ENCODE results near the gene MYH9.

MYH9 gene

DNA sequence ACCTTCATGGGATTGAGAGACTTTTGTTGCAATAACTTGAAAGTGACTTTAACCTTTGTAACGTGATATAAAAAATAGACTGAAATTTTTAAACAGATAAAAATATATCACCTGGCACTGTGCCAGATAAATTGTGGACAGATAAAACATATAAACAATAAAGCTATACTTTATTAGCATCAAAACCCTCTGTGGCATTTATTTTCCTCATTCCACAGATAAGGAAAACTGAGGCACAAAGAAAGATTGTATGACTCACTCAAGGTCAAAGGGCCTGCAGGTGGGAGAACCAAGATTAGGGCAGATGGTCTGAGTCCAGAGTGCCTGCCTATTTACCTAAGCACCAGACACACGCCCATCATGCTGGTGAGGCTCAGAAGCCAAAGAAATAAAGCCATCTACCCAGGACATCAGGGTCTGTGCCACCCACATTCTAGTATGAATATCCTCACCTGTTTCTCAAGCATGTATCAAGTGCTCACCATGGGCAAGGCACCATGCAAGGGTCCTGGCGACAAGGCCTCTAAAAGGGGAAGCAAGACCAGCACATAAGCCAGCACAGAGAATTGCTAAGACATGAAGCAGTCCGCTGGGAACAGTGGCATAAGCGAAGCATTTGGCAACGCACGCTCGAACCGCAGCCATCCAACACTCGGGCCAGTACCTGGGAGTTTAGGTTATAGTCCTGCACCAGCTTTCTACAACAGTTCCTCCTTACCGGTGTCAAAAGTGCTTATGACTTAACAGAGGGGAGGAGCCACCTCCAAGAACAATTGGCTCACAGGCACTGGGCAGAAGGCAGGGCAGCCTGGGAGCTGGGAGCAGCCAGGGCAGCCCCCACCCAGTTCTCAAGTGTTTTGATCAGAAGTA, 17.6 kb downstream of the MYH9 start:
- DNase-seq (ENCODE audit: extremely low spot score, insufficient read length, low read depth) (no peak), FAIRE-seq (no peak)

- DNase-seq (ENCODE audit: extremely low spot score, insufficient read length, low read depth) (no peak), FAIRE-seq (no peak)
Observed at GRCh38 chr22:36369004-36369921, 18.5 kb downstream of the MYH9 start.

DNA sequence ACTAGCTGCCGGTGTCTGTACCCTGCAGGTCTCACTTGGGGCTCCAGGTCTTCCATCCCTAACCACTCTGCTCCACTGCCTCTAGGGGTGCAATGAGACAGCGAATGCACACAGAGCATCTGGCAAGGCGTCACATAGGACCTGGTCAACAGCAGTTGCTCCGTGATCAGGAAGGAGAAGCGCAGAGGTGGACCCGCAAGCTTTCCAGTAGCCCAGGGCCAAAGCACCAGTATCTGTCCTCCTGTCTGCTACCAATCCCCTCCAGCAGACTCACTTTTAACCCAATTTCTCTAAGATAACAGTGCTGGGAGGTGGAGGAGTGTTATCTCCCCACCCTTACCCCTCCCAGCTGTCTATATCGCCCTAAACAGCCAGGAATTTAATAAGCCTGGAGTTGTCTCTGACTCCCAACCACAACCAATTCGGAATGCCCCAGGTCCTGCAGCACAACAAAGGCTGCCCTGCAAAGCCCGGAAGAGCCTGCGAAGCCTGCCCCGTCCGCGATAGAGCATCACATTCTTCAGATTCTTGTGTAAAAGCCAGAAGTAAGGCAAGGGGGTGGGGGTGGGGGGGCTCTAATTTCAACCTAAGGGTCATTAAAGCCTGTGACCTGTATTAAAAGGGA, 19.3 kb downstream of the MYH9 start:
- no peak for FAIRE-seq
- DNase-seq (ENCODE audit: extremely low spot score, insufficient read length, low read depth), result no peak

- DNase-seq (ENCODE audit: extremely low spot score, insufficient read length, low read depth) (no peak), FAIRE-seq (no peak)
Observed at GRCh38 chr22:36367479-36367878, 20.3 kb downstream of the MYH9 start.

DNA sequence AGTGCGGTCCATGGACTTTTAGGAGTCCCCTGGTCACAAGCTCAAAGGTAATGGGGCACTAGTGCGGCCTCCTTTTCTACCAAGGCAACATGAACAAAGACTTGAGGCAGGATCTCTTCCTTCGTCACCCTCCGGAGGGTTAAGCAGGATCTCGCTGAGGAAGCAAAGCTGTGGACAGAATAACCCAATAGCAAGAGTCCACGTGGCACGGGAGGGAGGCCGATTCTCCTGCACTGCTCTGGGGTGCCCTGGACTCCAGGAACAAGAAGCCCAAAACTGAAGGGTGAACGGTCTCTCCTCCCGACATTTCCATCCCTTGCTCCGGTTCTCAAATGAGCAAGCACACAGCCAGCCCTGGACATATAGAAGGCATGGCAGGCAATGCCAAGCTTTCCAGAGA, 20.7 kb downstream of the MYH9 start:
- DNase-seq (ENCODE audit: extremely low spot score, insufficient read length, low read depth) (no peak), FAIRE-seq (no peak)

- no peak for DNase-seq (ENCODE audit: extremely low spot score, insufficient read length, low read depth)
- FAIRE-seq, result no peak
Observed at GRCh38 chr22:36366291-36366708, 21.5 kb downstream of the MYH9 start.

DNA sequence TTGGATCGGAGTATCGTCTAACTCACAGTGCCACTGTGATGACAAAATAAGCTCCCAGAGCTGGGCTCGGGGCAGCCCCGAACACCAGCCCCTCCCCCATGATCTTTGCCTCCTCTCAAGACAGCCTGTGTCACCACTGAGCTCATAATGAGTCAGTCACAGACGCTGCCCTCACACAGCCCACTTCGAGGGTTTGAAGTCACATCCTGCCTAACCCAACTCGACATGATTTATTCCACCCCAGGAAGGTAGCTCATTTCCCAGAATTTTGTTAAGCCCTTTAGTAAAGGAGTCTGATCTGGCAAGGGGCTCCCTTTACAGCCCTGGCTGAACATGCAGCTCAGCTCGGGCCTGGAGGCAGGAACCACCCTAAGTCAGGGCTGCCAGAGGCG, 22.8 kb downstream of the MYH9 start:
- FAIRE-seq (peak; percentile 76), DNase-seq (ENCODE audit: extremely low spot score, insufficient read length, low read depth) (no peak)

- DNase-seq (ENCODE audit: extremely low spot score, insufficient read length, low read depth), result no peak
- no peak for FAIRE-seq
Observed at GRCh38 chr22:36364255-36365019, 23.3 kb downstream of the MYH9 start.

DNA sequence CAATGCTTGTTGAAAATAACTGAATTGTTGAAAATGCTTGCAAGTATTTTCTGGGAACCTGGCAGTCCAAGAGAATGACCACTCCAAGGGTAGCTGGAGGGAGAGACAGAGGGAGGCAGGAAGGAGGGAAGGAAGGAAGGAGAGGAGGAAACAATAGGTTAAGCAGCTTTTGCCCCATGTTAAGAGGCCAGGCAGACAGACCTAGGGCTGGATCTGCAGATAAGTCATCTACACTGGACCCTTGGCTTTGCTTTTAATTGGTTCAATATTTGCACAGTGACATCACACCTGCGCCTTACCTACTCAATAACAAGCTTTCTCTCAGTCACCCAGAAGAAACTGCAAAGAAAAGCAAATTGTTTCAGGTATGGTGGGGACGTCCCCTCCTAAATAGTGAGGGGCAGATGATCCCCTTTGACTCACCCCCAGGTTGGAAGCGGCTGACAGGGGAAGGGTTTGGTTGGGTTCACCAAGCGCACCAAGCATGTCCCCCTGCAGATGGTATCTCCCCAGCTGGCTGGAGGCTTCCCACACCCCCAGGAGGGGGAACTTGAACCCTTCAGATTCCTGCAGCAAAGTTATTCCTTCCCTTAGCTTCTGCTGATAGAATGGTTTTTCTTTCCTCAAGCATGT, 24.3 kb downstream of the MYH9 start:
- DNase-seq (ENCODE audit: extremely low spot score, insufficient read length, low read depth) (no peak), FAIRE-seq (no peak)

GRCh38 chr22:36362932-36363331, 24.8 kb downstream of the MYH9 start:
- FAIRE-seq, result no peak
- DNase-seq (ENCODE audit: extremely low spot score, insufficient read length, low read depth), result no peak

GRCh38 chr22:36362075-36362474, 25.7 kb downstream of the MYH9 start:
- FAIRE-seq (no peak), DNase-seq (ENCODE audit: extremely low spot score, insufficient read length, low read depth) (no peak)

DNA sequence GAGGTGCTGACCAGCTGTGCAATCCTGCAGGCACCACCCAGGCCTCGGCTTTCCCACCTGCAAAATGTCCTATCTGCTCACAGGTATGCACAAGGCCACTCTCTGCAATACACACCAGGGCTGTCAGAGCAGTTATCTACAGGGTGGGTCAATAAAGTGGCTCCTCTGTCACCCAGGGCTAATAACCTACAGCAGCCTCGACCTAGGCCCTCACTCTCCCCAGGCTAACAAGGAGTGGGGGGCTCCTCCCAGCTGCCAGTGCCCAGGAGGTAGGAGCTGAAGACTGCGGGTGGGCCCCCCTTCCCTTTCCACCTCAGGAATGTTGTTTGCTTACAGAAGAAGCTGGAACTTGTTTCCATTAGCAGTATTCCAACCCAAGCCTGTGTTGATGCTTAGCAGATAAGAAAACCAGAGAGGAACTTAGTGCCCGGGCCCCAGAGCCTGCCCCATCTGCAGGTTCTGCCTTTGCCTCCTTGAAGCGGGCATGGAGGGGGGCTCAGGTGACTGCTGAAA, 26.8 kb downstream of the MYH9 start:
- no peak for DNase-seq (ENCODE audit: extremely low spot score, insufficient read length, low read depth)
- no peak for FAIRE-seq

- DNase-seq (ENCODE audit: extremely low spot score, insufficient read length, low read depth), result no peak
- no peak for FAIRE-seq
Observed at GRCh38 chr22:36360011-36360410, 27.8 kb downstream of the MYH9 start.

DNA sequence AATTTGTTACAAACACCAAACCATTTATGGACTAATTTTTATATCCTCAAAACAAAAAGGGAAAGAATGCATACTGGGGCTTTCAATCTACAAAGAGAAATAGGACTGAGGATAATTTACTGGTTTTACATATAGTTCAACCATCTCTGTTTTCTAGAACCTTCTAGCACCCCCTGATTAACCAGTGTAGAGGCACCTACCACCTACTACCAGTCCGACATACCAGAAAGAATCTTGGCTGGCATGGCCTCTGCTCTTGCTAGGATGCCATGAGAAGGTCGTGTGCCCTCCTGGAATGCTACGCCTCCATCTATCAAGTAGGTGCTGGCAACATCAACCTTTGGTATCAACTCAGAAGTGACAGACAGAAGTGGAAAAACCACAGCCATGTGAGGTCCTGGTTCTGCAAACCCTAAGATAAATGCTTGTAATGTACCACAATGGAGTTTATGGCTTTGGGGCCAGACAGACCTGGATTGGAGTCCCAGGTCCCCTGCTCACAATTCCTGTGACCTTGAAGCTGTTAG, 28.2 kb downstream of the MYH9 start:
- DNase-seq (ENCODE audit: extremely low spot score, insufficient read length, low read depth), result no peak
- FAIRE-seq, result no peak

DNA sequence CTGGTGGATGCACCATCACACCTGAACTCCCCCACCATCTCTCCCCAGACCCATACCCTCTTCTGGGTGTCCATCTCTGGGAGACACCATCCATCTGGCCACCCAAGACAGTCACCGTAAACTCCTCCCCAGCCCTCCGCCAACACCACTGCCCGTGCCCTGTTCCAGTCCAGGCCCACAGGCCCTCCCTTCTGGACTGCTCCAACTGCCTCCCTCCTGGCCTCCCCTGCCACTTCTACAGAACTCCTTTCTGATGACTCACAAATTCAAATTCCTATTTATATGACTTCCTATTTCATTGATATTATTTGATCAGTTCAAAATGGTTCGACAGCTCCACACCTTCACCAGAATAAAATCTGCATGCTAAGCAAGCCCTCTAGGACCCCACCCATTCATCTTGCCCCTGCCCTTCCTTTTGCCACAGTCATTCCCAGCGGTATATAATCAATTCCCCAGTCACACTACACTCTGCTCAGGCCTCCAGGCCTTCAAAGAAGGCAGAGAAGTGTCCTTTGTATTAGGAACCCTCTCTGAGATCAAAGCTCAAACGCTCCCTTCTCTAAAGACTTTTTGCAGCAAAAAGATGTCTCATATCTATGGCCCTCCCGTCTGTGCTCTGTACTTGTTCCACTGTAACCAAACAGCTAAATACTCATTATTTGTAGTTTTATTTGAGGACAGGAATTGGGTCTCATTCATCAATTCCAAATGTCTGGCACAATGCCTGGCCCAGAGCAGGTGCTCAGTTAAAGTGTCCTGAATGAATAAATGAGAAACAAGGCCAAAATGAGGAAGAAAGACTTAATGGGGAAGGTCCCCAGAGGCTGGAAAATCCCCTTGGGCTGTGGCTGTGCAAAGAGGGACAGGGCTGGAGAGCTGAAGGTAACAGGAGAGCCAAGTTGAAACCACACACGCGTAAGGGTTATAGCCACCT, 29.0 kb downstream of the MYH9 start:
- FAIRE-seq (peak; percentile 76), DNase-seq (ENCODE audit: extremely low spot score, insufficient read length, low read depth) (no peak)

DNA sequence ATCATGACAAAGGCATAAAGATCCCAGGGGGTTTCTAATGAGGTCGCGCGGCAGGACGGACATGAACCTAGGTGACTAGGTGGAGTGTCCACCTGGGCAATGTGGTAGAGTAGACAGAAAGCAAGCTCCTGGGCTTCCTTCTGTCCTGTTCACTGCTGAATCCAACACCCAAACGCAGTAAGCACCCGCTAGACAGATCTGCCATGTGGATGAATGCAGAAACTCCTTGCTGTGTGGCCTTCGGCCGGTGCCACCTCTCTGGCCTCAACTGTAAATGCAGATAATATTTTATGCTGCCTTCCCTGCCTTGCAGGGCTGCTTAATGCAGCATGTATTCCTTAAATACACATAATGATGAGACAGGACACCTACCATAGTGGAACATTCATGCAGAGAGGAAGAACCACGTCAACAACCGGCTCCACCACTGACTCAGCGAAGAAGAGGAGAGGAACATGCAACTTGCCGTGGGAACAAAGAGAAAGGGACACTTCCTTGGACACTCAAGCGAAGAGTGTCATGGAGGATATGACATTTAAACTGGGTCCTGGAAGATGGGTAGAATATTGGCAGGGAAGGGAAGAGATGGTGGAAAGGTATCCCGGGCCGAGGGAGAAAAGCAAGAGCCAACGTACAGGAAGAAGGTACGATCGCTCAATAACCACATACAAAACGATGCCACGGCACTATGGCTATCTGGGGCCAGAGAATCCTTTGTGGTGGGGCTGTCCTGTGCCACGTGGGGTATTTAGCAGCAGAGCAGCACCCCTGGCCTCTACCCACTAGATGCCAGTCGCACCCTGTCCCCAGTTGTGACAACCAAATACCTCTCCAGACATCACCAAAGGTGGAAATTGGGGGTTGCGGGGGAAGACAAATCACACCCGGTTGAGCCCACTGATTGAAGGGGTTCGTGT, 30.8 kb downstream of the MYH9 start:
- FAIRE-seq (no peak), DNase-seq (ENCODE audit: extremely low spot score, insufficient read length, low read depth) (no peak)

- DNase-seq (ENCODE audit: extremely low spot score, insufficient read length, low read depth), result no peak
- no peak for FAIRE-seq
Observed at GRCh38 chr22:36355894-36356293, 31.9 kb downstream of the MYH9 start.
